ENCODE results near the gene FAM89B. TPM values are rescaled to one million over a fixed set of nuclear protein-coding genes. Genes with fewer than 3 reads are reported as not detected.

The FAM89B gene
- total RNA-seq, 1 experiment from 2014 or later = 39.2 TPM

GRCh38 chr11:65610404-65610803, 38.1 kb downstream of the FAM89B start:
- no peak for DNase-seq (ENCODE audit: low spot score)

- DNase-seq (ENCODE audit: low spot score) = no peak
These were observed 38.9 kb downstream of the FAM89B start for GRCh38 chr11:65611028-65611757.

- no peak for DNase-seq (ENCODE audit: low spot score)
These were observed 39.6 kb downstream of the FAM89B start for GRCh38 chr11:65611758-65612603.

- DNase-seq (ENCODE audit: low spot score) = no peak
These were observed 40.4 kb downstream of the FAM89B start for GRCh38 chr11:65612691-65613090.

GRCh38 chr11:65613091-65613928, 41.0 kb downstream of the FAM89B start:
- no peak for DNase-seq (ENCODE audit: low spot score)

- DNase-seq (ENCODE audit: low spot score) = peak; percentile 100
These were observed 43.1 kb downstream of the FAM89B start, which contains the start of gene PCNX3 for GRCh38 chr11:65615229-65615949. Gene PCNX3, plus strand, starts transcription at chr11:65615776. Its CDS starts 536 bp downstream, at chr11:65616312.

- no peak for DNase-seq (ENCODE audit: low spot score)
These were observed 43.7 kb downstream of the FAM89B start for GRCh38 chr11:65615950-65616574.

GRCh38 chr11:65616575-65617001, 44.2 kb downstream of the FAM89B start:
- DNase-seq (ENCODE audit: low spot score) = no peak

- DNase-seq (ENCODE audit: low spot score) = no peak
These were observed 45.0 kb downstream of the FAM89B start for GRCh38 chr11:65617136-65617850.

- no peak for DNase-seq (ENCODE audit: low spot score)
These were observed 45.8 kb downstream of the FAM89B start for GRCh38 chr11:65617990-65618751.

GRCh38 chr11:65618763-65619162, 46.4 kb downstream of the FAM89B start:
- no peak for DNase-seq (ENCODE audit: low spot score)

- no peak for DNase-seq (ENCODE audit: low spot score)
These were observed 47.1 kb downstream of the FAM89B start for GRCh38 chr11:65619281-65619928.

- no peak for DNase-seq (ENCODE audit: low spot score)
These were observed 48.3 kb downstream of the FAM89B start for GRCh38 chr11:65620666-65621065.

- DNase-seq (ENCODE audit: low spot score) = no peak
These were observed 49.1 kb downstream of the FAM89B start for GRCh38 chr11:65621460-65621859.

- DNase-seq (ENCODE audit: low spot score) = no peak
These were observed 49.7 kb downstream of the FAM89B start for GRCh38 chr11:65622011-65622410.

- no peak for DNase-seq (ENCODE audit: low spot score)
These were observed 50.8 kb downstream of the FAM89B start for GRCh38 chr11:65623177-65623576.
